Hematopoietic multipotent progenitor cell treated with erythropoietin and hydrocortisone succinate and interleukin-3 and kit ligand, for 17 days (in vitro differentiated cells): ENCODE data around the gene DIP2C.
"Not testable (repeated sequence)": the region's sequence is repeated elsewhere in the genome, so short reads cannot be mapped to it uniquely, and the experiment has no call there.

ENCODE experiments used
- DNase-seq: peaks from one replicate; pipeline ENCODE4 v3.0.0-alpha.2; 2015; ENCODE audit warnings: low spot score

The DIP2C gene

GRCh38 chr10:697097-697875 lies 7.8 kb upstream of the DIP2C start:
- no peak for DNase-seq

GRCh38 chr10:695396-695795 lies 5.9 kb upstream of the DIP2C start:
- DNase-seq, result no peak

- DNase-seq, result no peak
Measured at GRCh38 chr10:693506-693905, 4.0 kb upstream of the DIP2C start.

GRCh38 chr10:692682-693351 lies 3.3 kb upstream of the DIP2C start:
- DNase-seq, result no peak

GRCh38 chr10:691216-691615 lies 1.7 kb upstream of the DIP2C start:
- no peak for DNase-seq

- DNase-seq, result no peak
Measured at GRCh38 chr10:690372-691161, 1.1 kb upstream of the DIP2C start.

GRCh38 chr10:689121-689451 lies 382 bp downstream of the DIP2C start:
- no peak for DNase-seq

GRCh38 chr10:688312-689120 lies 952 bp downstream of the DIP2C start:
- DNase-seq, result no peak

- DNase-seq, result no peak
Measured at GRCh38 chr10:687583-688311, 1.7 kb downstream of the DIP2C start.

GRCh38 chr10:686155-686931 lies 3.1 kb downstream of the DIP2C start:
- DNase-seq, result no peak

GRCh38 chr10:685613-686012 lies 3.9 kb downstream of the DIP2C start:
- DNase-seq, result no peak

- no peak for DNase-seq
Measured at GRCh38 chr10:683448-684071, 5.9 kb downstream of the DIP2C start.

- DNase-seq, result no peak
Measured at GRCh38 chr10:682931-683447, 6.5 kb downstream of the DIP2C start.

- no peak for DNase-seq
Measured at GRCh38 chr10:681670-682318, 7.7 kb downstream of the DIP2C start.

GRCh38 chr10:680745-681144 lies 8.7 kb downstream of the DIP2C start:
- no peak for DNase-seq

- no peak for DNase-seq
Measured at GRCh38 chr10:680146-680545, 9.3 kb downstream of the DIP2C start.

GRCh38 chr10:679556-679955 lies 9.9 kb downstream of the DIP2C start:
- DNase-seq, result no peak

- not testable (repeated sequence) for DNase-seq
Measured at GRCh38 chr10:678662-679005, 10.8 kb downstream of the DIP2C start.
